ENCODE data around the gene FKTN.

Gene FKTN

DNA sequence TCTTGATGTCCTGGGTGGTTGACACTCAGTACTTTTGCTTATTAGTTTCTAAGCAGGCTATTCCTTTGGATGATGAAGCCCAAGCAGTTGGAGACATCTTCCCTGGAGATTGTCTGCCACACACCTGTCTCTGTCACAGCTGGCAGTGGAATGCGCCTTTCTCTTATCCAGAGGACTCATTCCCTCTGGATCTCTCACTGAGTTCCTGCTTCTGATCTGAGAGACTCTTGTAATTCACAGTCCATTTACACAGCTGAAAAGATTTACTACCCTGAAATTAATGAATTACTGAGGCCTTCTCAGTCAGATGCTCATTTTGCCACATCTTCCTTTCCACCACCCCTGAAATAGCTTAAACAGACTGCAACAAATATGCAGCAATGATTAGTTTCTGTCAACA is 120.2 kb downstream of the FKTN start:
- DNase-seq = no peak
- TF ChIP-seq POLR2A (IDR thresholded peaks at IDR 0.05; ENCODE audit: low read length) (no peak), GATA1 (IDR thresholded peaks at IDR 0.05; ENCODE audit: low read depth, low read length) (no peak)

DNA sequence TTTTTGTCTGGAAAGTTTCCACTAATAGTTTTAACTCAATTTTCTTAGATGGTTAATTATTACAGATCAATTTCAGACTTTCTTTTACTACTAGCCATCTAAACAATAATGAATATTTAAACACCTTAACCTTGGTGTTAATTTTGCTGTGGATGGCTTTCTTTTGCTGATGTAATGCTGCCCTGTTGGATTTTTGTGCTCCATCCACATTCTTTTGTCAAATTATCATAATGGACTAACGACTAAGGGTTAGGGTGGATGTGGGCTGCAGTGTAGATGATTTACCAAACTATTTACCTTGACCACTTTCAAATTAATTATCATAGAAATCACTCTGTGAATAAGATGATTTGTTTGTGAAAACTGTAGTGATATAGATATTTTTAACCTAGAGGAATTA is 120.8 kb downstream of the FKTN start:
- TF ChIP-seq POLR2A (IDR thresholded peaks at IDR 0.05; ENCODE audit: low read length) (no peak), GATA1 (IDR thresholded peaks at IDR 0.05; ENCODE audit: low read depth, low read length) (no peak)
- no peak for DNase-seq

DNA sequence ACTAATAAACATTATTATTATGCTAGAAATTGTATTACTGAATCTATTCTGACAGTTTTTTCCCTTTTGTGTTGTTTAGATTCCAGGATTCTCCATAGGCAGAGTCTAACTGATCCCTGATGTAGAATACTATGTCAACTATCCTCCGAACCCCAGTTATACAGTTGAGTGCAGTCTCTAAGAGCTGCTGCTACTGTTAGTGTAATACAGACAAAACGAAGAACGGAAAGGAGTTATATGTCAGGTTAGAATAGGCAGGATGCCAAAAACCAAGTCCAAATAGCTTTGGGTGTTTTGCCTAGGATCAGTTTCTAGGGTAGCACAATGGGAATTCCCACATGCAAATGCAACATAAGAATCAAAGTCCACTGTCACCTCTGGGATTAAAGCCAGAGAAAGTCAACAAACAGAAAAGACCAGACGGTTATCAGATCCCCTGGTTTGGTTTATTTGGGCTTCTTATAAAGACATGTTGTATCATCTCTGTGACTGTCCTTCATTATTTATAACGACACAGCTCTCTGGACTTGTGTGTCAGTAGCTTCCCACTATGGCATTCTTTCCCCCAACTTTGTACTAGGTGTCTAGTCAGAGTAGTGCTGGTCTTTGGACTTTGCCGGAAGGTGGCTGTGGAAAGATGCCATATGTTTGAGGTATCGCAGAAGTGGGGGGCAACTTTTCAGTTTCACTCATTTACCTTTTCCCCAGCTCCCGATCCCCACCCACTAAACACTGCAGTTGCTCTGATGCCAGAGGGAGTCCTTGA is 121.5 kb downstream of the FKTN start:
- DNase-seq = no peak
- TF ChIP-seq GATA1 (IDR thresholded peaks at IDR 0.05; ENCODE audit: low read depth, low read length) (no peak), POLR2A (IDR thresholded peaks at IDR 0.05; ENCODE audit: low read length) (no peak)

DNA sequence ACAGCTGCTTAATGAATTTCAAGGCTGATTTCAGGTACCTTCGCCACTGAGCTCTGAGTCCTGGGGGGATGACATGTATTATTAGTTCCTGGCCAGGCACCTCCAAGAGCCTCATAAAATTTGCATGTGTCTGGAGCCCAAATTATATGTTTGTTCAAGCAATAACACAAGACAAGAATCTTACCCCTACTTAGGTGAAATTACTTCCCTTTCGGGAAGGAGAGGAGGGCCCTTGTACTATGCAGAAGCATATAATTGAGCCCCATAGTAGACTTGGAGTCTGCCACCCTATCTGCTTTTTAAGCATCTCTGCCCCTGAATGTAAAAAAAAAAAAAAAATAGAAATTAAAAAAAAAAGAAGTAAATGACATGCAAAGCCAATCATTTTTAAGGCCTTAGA is 123.4 kb downstream of the FKTN start:
- no peak for DNase-seq
- no peak for TF ChIP-seq POLR2A (IDR thresholded peaks at IDR 0.05; ENCODE audit: low read length)
- no peak for TF ChIP-seq GATA1 (IDR thresholded peaks at IDR 0.05; ENCODE audit: low read depth, low read length)

DNA sequence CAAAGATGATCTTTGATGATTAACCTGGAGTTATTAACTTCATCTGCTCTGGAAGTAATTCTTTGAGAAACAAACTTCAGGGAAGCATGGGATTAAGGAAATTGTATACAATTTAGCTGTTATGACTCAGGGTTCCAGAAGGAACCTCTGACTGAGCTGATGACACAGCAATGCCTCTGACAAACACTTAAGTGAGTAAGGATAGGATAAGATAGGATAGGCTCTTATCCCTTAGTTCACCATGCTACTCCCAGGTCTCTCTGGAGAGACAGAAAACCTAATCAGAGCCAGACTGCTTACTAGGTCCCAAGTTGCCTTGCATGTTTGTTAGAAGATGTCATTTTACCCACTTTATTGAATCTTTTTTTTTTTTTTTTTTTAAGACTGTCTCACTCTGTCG is 123.8 kb downstream of the FKTN start:
- no peak for TF ChIP-seq POLR2A (IDR thresholded peaks at IDR 0.05; ENCODE audit: low read length)
- TF ChIP-seq GATA1 (IDR thresholded peaks at IDR 0.05; ENCODE audit: low read depth, low read length) = no peak
- DNase-seq = peak; percentile 12 to 38

DNA sequence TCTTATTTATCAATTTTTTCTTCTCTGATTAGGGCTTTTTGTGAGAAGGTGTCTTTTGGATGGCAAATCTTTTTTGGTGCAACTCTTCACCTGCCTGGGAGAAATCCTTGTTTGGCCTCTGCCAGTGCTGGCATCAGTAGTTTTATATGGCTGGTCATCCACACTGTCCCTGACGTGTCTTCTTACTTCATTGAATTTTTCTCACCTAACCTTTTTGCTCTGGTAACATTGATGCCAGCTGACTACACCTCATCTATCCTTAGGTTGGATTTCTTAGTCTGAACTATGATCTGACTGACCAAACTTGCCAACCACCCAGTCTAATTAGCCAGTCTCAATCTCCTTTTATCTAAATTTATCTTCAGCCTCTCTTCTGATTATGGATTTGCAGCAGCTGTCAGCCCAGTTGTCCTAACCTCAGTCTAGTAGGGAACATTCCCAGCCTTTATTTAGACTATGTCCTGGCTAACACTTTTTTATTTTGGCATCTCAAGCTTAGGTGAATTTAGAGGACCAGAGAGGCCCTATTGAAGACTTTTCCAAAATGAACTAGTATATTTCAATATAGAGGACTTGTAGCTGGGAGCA is 125.9 kb downstream of the FKTN start:
- TF ChIP-seq POLR2A (IDR thresholded peaks at IDR 0.05; ENCODE audit: low read length) = no peak
- TF ChIP-seq GATA1 (IDR thresholded peaks at IDR 0.05; ENCODE audit: low read depth, low read length) = no peak
- no peak for DNase-seq

DNA sequence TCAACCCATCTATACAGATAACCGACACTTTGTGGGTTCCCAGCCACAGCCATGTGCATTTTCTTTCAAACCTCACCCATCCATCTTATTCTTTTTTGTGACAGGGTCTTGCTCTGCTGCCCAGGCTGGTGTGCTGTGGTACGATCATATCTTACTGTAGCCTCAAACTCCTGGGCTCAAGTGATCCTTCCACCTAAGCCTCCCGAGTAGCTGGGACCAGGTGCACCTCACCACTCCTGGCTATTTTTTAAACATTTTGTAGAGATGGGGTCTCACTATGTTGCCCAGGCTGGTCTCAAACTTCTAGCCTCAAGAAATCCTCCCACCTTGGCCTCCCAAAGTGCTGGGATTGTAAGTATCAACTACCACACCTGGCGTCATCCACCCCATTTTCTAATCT is 129.0 kb downstream of the FKTN start:
- no peak for TF ChIP-seq GATA1 (IDR thresholded peaks at IDR 0.05; ENCODE audit: low read depth, low read length)
- TF ChIP-seq POLR2A (IDR thresholded peaks at IDR 0.05; ENCODE audit: low read length) = no peak
- no peak for DNase-seq

Data from erythroblast (primary cell).